K562 (cell line): ENCODE measurements around the gene SLC22A7. TPM values are rescaled to one million over a fixed set of nuclear protein-coding genes. Genes with fewer than 3 reads are reported as not detected.
A peak's percentile ranks its signal among the peaks of the same experiment; 100 is the strongest.

Source experiments
- EGR1 ChIP-seq: fragments of 450-650 bp; conservative IDR thresholded peaks from 2 replicates; pipeline ENCODE4 v1.6.1; 2017; ENCODE audit warnings: mild to moderate bottlenecking
- FOSL1 ChIP-seq: fragments of 200-800 bp; sonication (Bioruptor generic); conservative IDR thresholded peaks from 2 replicates; pipeline ENCODE4 v1.6.1; 2016; ENCODE audit warnings: missing genetic modification characterization, missing compliant biosample characterization
- FOXJ2 ChIP-seq: fragments of 200-800 bp; sonication (Bioruptor generic); IDR thresholded peaks from 2 replicates; pipeline ENCODE4 v1.6.1; 2016; ENCODE audit warnings: missing genetic modification characterization, missing compliant biosample characterization
- HDAC2 ChIP-seq: fragments of 450-650 bp; IDR thresholded peaks from 2 replicates; pipeline ENCODE4 v1.6.1; 2016; ENCODE audit warnings: mild to moderate bottlenecking
- L3MBTL2 ChIP-seq: fragments of 450-650 bp; IDR thresholded peaks from 2 replicates; pipeline ENCODE4 v1.6.1; 2016; ENCODE audit warnings: mild to moderate bottlenecking, moderate library complexity
- MAZ ChIP-seq, 2 experiments: fragments of 450-650 bp in 1 of 2; sonication (generic) in 1 of 2; formaldehyde crosslinking; IDR thresholded peaks in 1 of 2; conservative IDR thresholded peaks in 1 of 2; 2 replicates each; pipeline versions ENCODE4 v1.4.0 to v1.5.0; 2020; ENCODE audit warnings: mild to moderate bottlenecking in 1 of 2, missing genetic modification reagents in 1 of 2
- MEIS2 ChIP-seq: fragments of 450-650 bp; IDR thresholded peaks from 2 replicates; pipeline ENCODE4 v1.6.1; 2014; ENCODE audit warnings: mild to moderate bottlenecking; ENCODE audit not compliant: partially characterized antibody
- MXI1 ChIP-seq: IDR thresholded peaks from 2 replicates; pipeline ENCODE4 v1.6.1; 2011; ENCODE audit warnings: low read depth, mild to moderate bottlenecking, improper control_type of control experiment, low read length
- MYNN ChIP-seq, 2 experiments: sonication (generic); formaldehyde crosslinking in 1 of 2; IDR thresholded peaks; 2 replicates each; pipeline versions ENCODE4 v1.5.0 to v1.6.1; 2016 to 2020; ENCODE audit warnings: antibody characterized with exemption in 1 of 2, missing genetic modification reagents in 1 of 2
- NFE2L1 ChIP-seq: fragments of 450-650 bp; IDR thresholded peaks from 2 replicates; pipeline ENCODE4 v1.6.1; 2016; ENCODE audit warnings: missing genetic modification characterization, low read depth, mild to moderate bottlenecking, missing compliant biosample characterization, moderate library complexity, borderline replicate concordance
- NR2F6 ChIP-seq: fragments of 450-650 bp; formaldehyde crosslinking; IDR thresholded peaks from 2 replicates; pipeline ENCODE4 v1.4.0; 2020; ENCODE audit warnings: mild to moderate bottlenecking
- RBM22 ChIP-seq: fragments of 200-400 bp; formaldehyde crosslinking; IDR thresholded peaks from 2 replicates; pipeline ENCODE4 v1.6.1; 2018; ENCODE audit warnings: low read length, low read depth; ENCODE audit not compliant: poor library complexity, severe bottlenecking
- SMARCA5 ChIP-seq: fragments of 450-650 bp; IDR thresholded peaks from 2 replicates; pipeline ENCODE4 v1.6.1; 2016
- SUPT5H ChIP-seq: fragments of 450-650 bp; IDR thresholded peaks from 2 replicates; pipeline ENCODE4 v1.6.1; 2016
- YBX1 ChIP-seq: fragments of 450-650 bp; IDR thresholded peaks from 2 replicates; pipeline ENCODE4 v1.7.1; 2016; ENCODE audit warnings: mild to moderate bottlenecking
- ZNF12 ChIP-seq: sonication (generic); formaldehyde crosslinking; IDR thresholded peaks from 2 replicates; pipeline ENCODE4 v1.4.0; 2020; ENCODE audit warnings: mild to moderate bottlenecking, missing genetic modification reagents
- ZNF121 ChIP-seq: sonication (generic); formaldehyde crosslinking; conservative IDR thresholded peaks from 2 replicates; pipeline ENCODE4 v1.8.0; 2022; ENCODE audit warnings: missing genetic modification reagents
- polyA plus RNA-seq, 8 experiments: library from polyadenylated mRNA; depleted of rRNA in 4 of 8; stranded (reverse) in 5 of 8; unstranded in 3 of 8; fragments of >200 nt; fragmentation: Nextera tagmentation in 2 of 8; fragmentation: Illumina TruSeq in 1 of 8; extraction: Ambion mirVana in 2 of 8; extraction: Trizol in 1 of 8; gene quantifications; 2 replicates each; pipeline versions ENCODE4 v1.2.1 to v1.2.3, GENCODE V29; 2011 to 2014; ENCODE audit warnings: inconsistent platforms in 1 of 8, missing spikeins in 1 of 8
- total RNA-seq, 7 experiments: library from RNA; depleted of rRNA in 6 of 7; stranded (reverse); fragments of >200 nt in 6 of 7; fragmentation: Illumina TruSeq in 2 of 7; extraction: Trizol in 2 of 7; gene quantifications; 2 replicates each; pipeline versions ENCODE4 v1.2.1 to v1.2.3, GENCODE V29; 2011 to 2021; ENCODE audit warnings: low replicate concordance in 1 of 7
- TF ChIP-seq, protein P1 (sequence below): sonication (generic); formaldehyde crosslinking; IDR thresholded peaks from 2 replicates; pipeline ENCODE4 v1.9.0; 2022; ENCODE audit warnings: mild to moderate bottlenecking, missing genetic modification reagents
- TF ChIP-seq, protein P2 (sequence below), 2 experiments: fragments of 450-650 bp; formaldehyde crosslinking in 1 of 2; IDR thresholded peaks; 2 replicates each; pipeline versions ENCODE4 v1.4.0 to v1.6.1; 2014 to 2020; ENCODE audit warnings: mild to moderate bottlenecking in 2 of 2, borderline replicate concordance in 1 of 2, low read depth in 1 of 2

SLC22A7 gene
- total and polyA plus RNA-seq, 9 of the 15 experiments (the other 6 are each of a cell fraction or from before 2014, with no cell fraction given) = not detected

DNA sequence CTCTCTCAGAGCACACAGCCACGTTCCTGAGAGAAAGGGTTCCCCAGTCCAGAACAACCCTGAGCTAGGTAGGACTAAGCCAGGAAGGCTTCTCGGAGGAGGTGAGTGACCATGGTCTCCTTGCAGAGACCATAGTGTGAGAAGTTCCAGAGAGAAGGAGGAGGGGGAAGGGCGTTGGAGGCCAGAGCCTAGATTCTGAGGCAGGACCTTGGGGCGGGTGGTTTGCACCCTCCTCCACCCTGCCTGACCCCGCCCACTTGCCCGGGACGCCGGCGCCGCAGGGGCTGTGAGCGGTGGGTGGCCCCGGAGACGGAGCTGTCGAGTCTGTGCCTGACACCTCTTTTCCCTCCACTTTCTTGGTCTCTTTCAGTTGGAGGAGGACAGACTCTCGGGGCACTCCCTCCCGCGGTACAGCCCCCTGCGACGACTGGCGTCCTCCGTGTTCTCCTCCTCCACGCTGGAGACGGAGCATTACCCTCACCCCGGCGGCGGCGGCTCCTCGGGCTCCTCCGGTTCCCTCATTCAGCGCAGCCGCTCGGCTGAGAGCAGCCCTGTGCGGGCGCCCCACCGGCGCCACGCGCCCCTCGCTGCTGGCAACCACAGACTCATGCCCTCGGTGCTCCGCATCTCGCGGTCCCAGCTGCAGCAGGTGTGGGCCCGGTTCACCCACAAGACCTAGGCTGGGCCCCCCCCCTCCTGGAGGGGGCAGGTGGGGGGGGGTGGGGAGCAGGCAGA, 28.6 kb upstream of the SLC22A7 start (continued):
- no peak for TF ChIP-seq MYNN (IDR thresholded peaks at IDR 0.05)
- TF ChIP-seq MYNN (CRISPR knock-in tag; IDR thresholded peaks at IDR 0.05) = no peak
- TF ChIP-seq HDAC2 = peak; percentile 47; the same call in 1 of the 2 replicates
- TF ChIP-seq EGR1 = peak; percentile 38
- TF ChIP-seq ZNF12 (CRISPR knock-in tag) = no peak
- TF ChIP-seq RBM22 = no peak
- no peak for TF ChIP-seq NFE2L1 (tag)
- TF ChIP-seq YBX1 = no peak
- no peak for TF ChIP-seq SUPT5H
- TF ChIP-seq NR2F6 (CRISPR knock-in tag) = no peak
- peak; percentile 78 for TF ChIP-seq L3MBTL2
- TF ChIP-seq, protein P1, sequence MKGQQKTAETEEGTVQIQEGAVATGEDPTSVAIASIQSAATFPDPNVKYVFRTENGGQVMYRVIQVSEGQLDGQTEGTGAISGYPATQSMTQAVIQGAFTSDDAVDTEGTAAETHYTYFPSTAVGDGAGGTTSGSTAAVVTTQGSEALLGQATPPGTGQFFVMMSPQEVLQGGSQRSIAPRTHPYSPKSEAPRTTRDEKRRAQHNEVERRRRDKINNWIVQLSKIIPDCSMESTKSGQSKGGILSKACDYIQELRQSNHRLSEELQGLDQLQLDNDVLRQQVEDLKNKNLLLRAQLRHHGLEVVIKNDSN = peak; percentile 46
- no peak for TF ChIP-seq FOXJ2 (tag)
- TF ChIP-seq MXI1 = no peak
- TF ChIP-seq FOSL1 (tag) = no peak
- TF ChIP-seq, protein P2, sequence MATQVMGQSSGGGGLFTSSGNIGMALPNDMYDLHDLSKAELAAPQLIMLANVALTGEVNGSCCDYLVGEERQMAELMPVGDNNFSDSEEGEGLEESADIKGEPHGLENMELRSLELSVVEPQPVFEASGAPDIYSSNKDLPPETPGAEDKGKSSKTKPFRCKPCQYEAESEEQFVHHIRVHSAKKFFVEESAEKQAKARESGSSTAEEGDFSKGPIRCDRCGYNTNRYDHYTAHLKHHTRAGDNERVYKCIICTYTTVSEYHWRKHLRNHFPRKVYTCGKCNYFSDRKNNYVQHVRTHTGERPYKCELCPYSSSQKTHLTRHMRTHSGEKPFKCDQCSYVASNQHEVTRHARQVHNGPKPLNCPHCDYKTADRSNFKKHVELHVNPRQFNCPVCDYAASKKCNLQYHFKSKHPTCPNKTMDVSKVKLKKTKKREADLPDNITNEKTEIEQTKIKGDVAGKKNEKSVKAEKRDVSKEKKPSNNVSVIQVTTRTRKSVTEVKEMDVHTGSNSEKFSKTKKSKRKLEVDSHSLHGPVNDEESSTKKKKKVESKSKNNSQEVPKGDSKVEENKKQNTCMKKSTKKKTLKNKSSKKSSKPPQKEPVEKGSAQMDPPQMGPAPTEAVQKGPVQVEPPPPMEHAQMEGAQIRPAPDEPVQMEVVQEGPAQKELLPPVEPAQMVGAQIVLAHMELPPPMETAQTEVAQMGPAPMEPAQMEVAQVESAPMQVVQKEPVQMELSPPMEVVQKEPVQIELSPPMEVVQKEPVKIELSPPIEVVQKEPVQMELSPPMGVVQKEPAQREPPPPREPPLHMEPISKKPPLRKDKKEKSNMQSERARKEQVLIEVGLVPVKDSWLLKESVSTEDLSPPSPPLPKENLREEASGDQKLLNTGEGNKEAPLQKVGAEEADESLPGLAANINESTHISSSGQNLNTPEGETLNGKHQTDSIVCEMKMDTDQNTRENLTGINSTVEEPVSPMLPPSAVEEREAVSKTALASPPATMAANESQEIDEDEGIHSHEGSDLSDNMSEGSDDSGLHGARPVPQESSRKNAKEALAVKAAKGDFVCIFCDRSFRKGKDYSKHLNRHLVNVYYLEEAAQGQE (IDR thresholded peaks at IDR 0.05; ENCODE audit: borderline replicate concordance) = no peak
- TF ChIP-seq, protein P2 (CRISPR knock-in tag; IDR thresholded peaks at IDR 0.05; ENCODE audit: low read depth) = no peak
- peak; percentile 94 for TF ChIP-seq SMARCA5
- TF ChIP-seq MEIS2 = no peak
- TF ChIP-seq ZNF121 (CRISPR knock-in tag) = no peak
- TF ChIP-seq MAZ (CRISPR knock-in tag; conservative IDR thresholded peaks at IDR 0.05 in 1 of 2, IDR thresholded peaks at IDR 0.05 in 1 of 2) = 0 out of 4 replicates have a peak, but pooled peaks of 1 of the 2 experiments have one; percentile 18
